Measurements from ENCODE around the gene USP49. TPM values are rescaled to one million over a fixed set of nuclear protein-coding genes. Genes with fewer than 3 reads are reported as not detected.

USP49 gene
- polyA plus RNA-seq, 1 of the 3 experiments (the other 2 are of a cell fraction) = 2.4 TPM

DNA sequence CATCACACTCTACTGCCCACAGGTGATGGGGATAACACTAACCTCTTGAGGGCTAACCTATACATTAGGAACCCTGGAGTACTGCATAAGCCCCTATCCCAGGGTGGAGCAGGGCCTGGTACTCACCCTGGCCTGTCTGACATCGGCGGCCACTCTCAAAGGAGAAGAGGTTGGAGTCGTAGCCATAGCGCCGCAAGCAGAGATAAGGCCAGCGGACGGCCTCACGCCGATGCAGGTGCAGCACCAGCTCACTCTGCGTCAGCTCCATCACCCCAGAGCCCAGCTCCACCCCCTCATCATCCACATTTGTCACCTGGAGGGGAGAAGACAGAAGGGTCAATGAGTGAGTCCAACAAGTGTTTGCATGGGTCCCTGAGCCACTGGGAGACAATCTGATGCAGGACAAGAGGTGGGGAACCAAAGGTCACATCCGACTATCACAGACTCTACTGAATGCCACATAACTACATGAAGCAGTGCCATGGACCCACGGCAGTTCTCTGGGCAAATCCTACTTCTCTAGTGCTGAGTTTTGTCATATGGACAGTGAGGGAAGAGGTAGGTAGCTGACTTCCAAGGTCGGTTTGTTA lies 119.8 kb downstream of the USP49 start:
- DNase-seq = no peak
- 92% methylated on average over 13 of the region's 13 CpGs for WGBS (ENCODE audit: low lambda C conversion rate)
- POLR2A ChIA-PET = no interaction called here

More for the DNA sequence above, 119.8 kb downstream of the USP49 start:
- CTCF ChIA-PET = interaction anchor here (0.5 to 2.9 kb wide), 12 partner anchors 11 to 407 kb away, joined by 3 to 28 read pairs (median 4); partner anchors contain the start of genes TFEB and TOMM6
- no peak overlapping the region for H3K4me2 ChIP-seq
- no peaks in the 10 kb centered on the region for H4K20me1 ChIP-seq (ENCODE audit: insufficient read depth)
- H3K79me2 ChIP-seq (ENCODE audit: insufficient read depth) = peaks cover 13% of the 10 kb centered on the region
- H2AFZ ChIP-seq (ENCODE audit: low read depth) = no peak overlapping the region
- H3K36me3 ChIP-seq (replicated peaks in 1 of 2; ENCODE audit: control insufficient read depth in 1 of 2, insufficient read depth in 2 of 2, low read length in 1 of 2) = peaks cover 18 to 40% of the 10 kb centered on the region in 2 experiments
- H3F3A ChIP-seq (replicated peaks; ENCODE audit: insufficient read depth) = no peaks in the 10 kb centered on the region
- no peak overlapping the region for H3K9ac ChIP-seq
- H3K27ac ChIP-seq (ENCODE audit: low read depth in 2 of 2, low read length in 1 of 2) = no peak overlapping the region
- H3K4me1 ChIP-seq (ENCODE audit: control insufficient read depth in 1 of 2, insufficient read depth in 2 of 2, low read depth in 1 of 2, low read length in 1 of 2) = peaks cover 5 to 9% of the 10 kb centered on the region in 2 experiments; a peak in 2 of 4 replicates
- no peaks in the 10 kb centered on the region for H3K9me2 ChIP-seq
- TF ChIP-seq POLR2AphosphoS5 (IDR thresholded peaks at IDR 0.05; ENCODE audit: low read depth, low read length) (no peak), EZH2phosphoT487 (IDR thresholded peaks at IDR 0.05; ENCODE audit: borderline replicate concordance, low read depth) (no peak), NFIC (IDR thresholded peaks at IDR 0.05; ENCODE audit: borderline replicate concordance) (no peak), FOXM1 (IDR thresholded peaks at IDR 0.05; ENCODE audit: low read depth) (no peak), MXI1 (IDR thresholded peaks at IDR 0.05; ENCODE audit: low read depth, low read length) (no peak), YY1 (IDR thresholded peaks at IDR 0.05; ENCODE audit: low read depth) (no peak), EP300 (IDR thresholded peaks at IDR 0.05; ENCODE audit: borderline replicate concordance in 1 of 2, low read depth in 1 of 2, low read length in 1 of 2) (no peak), NRF1 (IDR thresholded peaks at IDR 0.05; ENCODE audit: low read depth, low read length) (no peak), RAD21 (IDR thresholded peaks at IDR 0.05; ENCODE audit: low read length) (no peak), USF2 (IDR thresholded peaks at IDR 0.05; ENCODE audit: borderline replicate concordance, low read depth, low read length) (no peak), REST (IDR thresholded peaks at IDR 0.05; ENCODE audit: low read depth, low read length) (no peak), RCOR1 (IDR thresholded peaks at IDR 0.05; ENCODE audit: low read length) (no peak), FOXJ3 (CRISPR knock-in tag; IDR thresholded peaks at IDR 0.05) (no peak), RXRA (IDR thresholded peaks at IDR 0.05; ENCODE audit: borderline replicate concordance, low read depth) (no peak), FOSL2 (IDR thresholded peaks at IDR 0.05; ENCODE audit: borderline replicate concordance, low read depth) (no peak), JUND (IDR thresholded peaks at IDR 0.05) (no peak)
- TF ChIP-seq, protein P1, sequence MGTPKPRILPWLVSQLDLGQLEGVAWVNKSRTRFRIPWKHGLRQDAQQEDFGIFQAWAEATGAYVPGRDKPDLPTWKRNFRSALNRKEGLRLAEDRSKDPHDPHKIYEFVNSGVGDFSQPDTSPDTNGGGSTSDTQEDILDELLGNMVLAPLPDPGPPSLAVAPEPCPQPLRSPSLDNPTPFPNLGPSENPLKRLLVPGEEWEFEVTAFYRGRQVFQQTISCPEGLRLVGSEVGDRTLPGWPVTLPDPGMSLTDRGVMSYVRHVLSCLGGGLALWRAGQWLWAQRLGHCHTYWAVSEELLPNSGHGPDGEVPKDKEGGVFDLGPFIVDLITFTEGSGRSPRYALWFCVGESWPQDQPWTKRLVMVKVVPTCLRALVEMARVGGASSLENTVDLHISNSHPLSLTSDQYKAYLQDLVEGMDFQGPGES (IDR thresholded peaks at IDR 0.05; ENCODE audit: low read depth, low read length) = no peak
- TF ChIP-seq, protein P2, sequence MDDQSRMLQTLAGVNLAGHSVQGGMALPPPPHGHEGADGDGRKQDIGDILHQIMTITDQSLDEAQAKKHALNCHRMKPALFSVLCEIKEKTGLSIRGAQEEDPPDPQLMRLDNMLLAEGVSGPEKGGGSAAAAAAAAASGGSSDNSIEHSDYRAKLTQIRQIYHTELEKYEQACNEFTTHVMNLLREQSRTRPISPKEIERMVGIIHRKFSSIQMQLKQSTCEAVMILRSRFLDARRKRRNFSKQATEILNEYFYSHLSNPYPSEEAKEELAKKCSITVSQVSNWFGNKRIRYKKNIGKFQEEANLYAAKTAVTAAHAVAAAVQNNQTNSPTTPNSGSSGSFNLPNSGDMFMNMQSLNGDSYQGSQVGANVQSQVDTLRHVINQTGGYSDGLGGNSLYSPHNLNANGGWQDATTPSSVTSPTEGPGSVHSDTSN (IDR thresholded peaks at IDR 0.05) = no peak
- TF ChIP-seq, protein P3, sequence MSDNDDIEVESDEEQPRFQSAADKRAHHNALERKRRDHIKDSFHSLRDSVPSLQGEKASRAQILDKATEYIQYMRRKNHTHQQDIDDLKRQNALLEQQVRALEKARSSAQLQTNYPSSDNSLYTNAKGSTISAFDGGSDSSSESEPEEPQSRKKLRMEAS (IDR thresholded peaks at IDR 0.05; ENCODE audit: low read depth) = no peak
- H3K4me3 ChIP-seq (ENCODE audit: low read depth in 2 of 2, low read length in 1 of 2) = no peak overlapping the region
- no peaks in the 10 kb centered on the region for H3K27me3 ChIP-seq (ENCODE audit: insufficient read depth)
- H3K9me3 ChIP-seq = no peaks in the 10 kb centered on the region
